Heart left ventricle (tissue), 16 donors: ENCODE results near the gene USP35. TPM values are rescaled to one million over a fixed set of nuclear protein-coding genes. Genes with fewer than 3 reads are reported as not detected.
A peak's percentile ranks its signal among the peaks of the same experiment; 100 is the strongest.

Source experiments
- ATAC-seq, 4 donors: fragments of 200-7000 bp; cut with Tn5 transposase; one replicate each; pipeline ENCODE4 v1.9.1; 2020 to 2022; ENCODE audit warnings: moderate library complexity in 4 of 4, mild to moderate bottlenecking in 3 of 4, moderate number of reproducible peaks in 1 of 4
- DNase-seq, 5 donors: peaks; one replicate each; pipeline ENCODE4 v3.0.0-alpha.2; 2020
- H3K27ac ChIP-seq, 12 donors: fragments of 200-600 bp; sonication (generic) in 4 of 12; one replicate each; pipeline versions ENCODE4 v1.5.0 to v1.8.0; 2016 to 2022; ENCODE audit warnings: mild to moderate bottlenecking in 2 of 12
- H3K27me3 ChIP-seq, 9 donors: fragments of 200-600 bp; sonication (generic) in 2 of 9; one replicate each; pipeline versions ENCODE4 v1.5.1 to v1.8.0; 2016 to 2022; ENCODE audit warnings: mild to moderate bottlenecking in 3 of 9
- H3K36me3 ChIP-seq, 9 donors: fragments of 200-600 bp; sonication (generic) in 2 of 9; one replicate each; pipeline versions ENCODE4 v1.5.0 to v1.8.0; 2018 to 2022; ENCODE audit warnings: mild to moderate bottlenecking in 2 of 9
- H3K4me1 ChIP-seq, 12 donors: fragments of 200-600 bp; sonication (generic) in 4 of 12; one replicate each; pipeline versions ENCODE4 v1.5.0 to v1.8.0; 2016 to 2022; ENCODE audit warnings: mild to moderate bottlenecking in 3 of 12
- H3K4me3 ChIP-seq, 12 donors: fragments of 200-600 bp; sonication (generic) in 4 of 12; one replicate each; pipeline versions ENCODE4 v1.5.0 to v1.8.0; 2017 to 2022; ENCODE audit warnings: mild to moderate bottlenecking in 9 of 12, moderate library complexity in 4 of 12
- H3K9me3 ChIP-seq, 12 donors: fragments of 200-600 bp; sonication (generic) in 4 of 12; one replicate each; pipeline versions ENCODE4 v1.5.0 to v1.8.0; 2016 to 2022; ENCODE audit warnings: mild to moderate bottlenecking in 1 of 12
- POLR2A ChIP-seq, 2 donors: fragments of 450-650 bp; IDR thresholded peaks; one replicate each; pipeline ENCODE4 v1.6.1; 2017; ENCODE audit warnings: antibody characterized with exemption in 2 of 2, mild to moderate bottlenecking in 2 of 2, moderate library complexity in 2 of 2
- WGBS, 4 donors: extraction: QIAGEN DNeasy Blood & Tissue Kit in 2 of 4; methylation state at CpG; one replicate each; pipeline versions ENCODE4 v1.1.5 to v1.1.7; 2013 to 2018; 5-methylcytosine and 5-hydroxymethylcytosine counted together
- intact Hi-C, 10 donors: fragments of 100-400 bp; cut with DNase I; formaldehyde crosslinking; loops; one replicate each; pipeline versions ENCODE4 v1.11.1 to v1.14.2; 2022
- polyA plus RNA-seq, 2 donors: library from polyadenylated mRNA; stranded (reverse); fragments of 200-250 nt; gene quantifications; one replicate each; pipeline ENCODE4 v1.2.3, GENCODE V29; 2013
- total RNA-seq, 9 donors: library from RNA; depleted of rRNA in 2 of 9; stranded (reverse); fragments of >200 nt in 2 of 9; fragmentation: NEBNext Ultra II Directional in 3 of 9; extraction: Animal tissue kit (Norgen Biotek cat#: 25700) in 3 of 9; gene quantifications; one replicate each; pipeline versions ENCODE4 v1.1.0 to v1.2.4, GENCODE V29; 2016 to 2023
- TF ChIP-seq, protein P1 (sequence below), 12 donors: fragments of 200-600 bp; sonication (generic) in 4 of 12; IDR thresholded peaks; one replicate each; pipeline versions ENCODE4 v1.5.0 to v1.8.0; 2018 to 2022; ENCODE audit warnings: antibody characterized with exemption in 12 of 12, mild to moderate bottlenecking in 5 of 12
- donor health status: ischemic (EF 13 %, LVEDD 7.1; RV severe dilation, severe dysfunction).
- donor health status: healthy with polysubstance abuse.
- donor health status: DM: no; HTN: yes; CAD: no.
- donor health status: DM: no; HTN: no; CAD: no.
- donor health status: ischemic (EF 25% LVEDD 6.9; RV normal size, moderate dysfunction).
- donor health status: ischemic (EF 25% LVEDD 5.7; RV mildly dilated, moderate dysfunction).
- donor health status: healthy.
- donor health status: DM: yes; HTN: yes; CAD: no.
- donor health status: ischemic (EF 35%, LVEDD 5.7; RV mildly dilated, moderate dysfunction).
- donor health status: nonischemic (EF 11% LVEDD 7.7; RV severe dilation, severe dysfunction).
- donor health status: DM: yes; HTN: yes; CAD: no.
- donor health status: PGD.
- donor health status: ischemic (EF 29% LVEDD 5.4; RV normal size, mild dysfunction).
- donor health status: nonischemic (EF 23%, LVEDD 6.1; RV moderate dilation, normal function).

The USP35 gene
- total and polyA plus RNA-seq, 11 donors: 4.5 to 8.1 (median 5.3) TPM

DNA sequence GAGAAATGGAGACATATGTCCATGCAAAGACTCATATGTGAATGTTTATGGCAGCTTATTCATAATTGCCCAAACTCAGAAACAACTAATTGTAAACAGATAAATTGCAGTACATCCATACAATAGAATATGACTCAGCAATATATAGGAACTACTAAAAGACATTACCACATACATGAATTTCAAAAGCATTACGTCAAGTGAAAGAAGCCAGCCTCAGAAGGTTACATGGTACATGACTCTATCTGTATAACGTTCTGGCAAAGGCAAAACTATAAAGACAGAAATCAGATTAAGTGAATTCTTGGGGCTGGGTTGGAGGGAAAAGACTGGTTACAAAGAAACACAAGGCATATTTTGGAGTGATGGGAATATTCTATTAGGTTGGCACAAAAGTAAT lies 7.5 kb upstream of the USP35 start:
- Histone ChIP-seq H3K4me1 (peaks cover 0 to 12% (median under 1%) of the 10 kb centered on the region in 12 donors), H3K27ac (no peak overlapping the region), H3K27me3 (no peaks in the 10 kb centered on the region), H3K4me3 (no peak overlapping the region), H3K36me3 (peaks cover 0 to 22% (median 9%) of the 10 kb centered on the region in 9 donors), H3K9me3 (no peaks in the 10 kb centered on the region)
- intact Hi-C loops: loop anchor here in 3 of 10 donors (10.0 kb wide), 2 partner anchors 96 to 106 kb away; partner anchors contain the start of gene NDUFC2 (in 1 of the 3)
- TF ChIP-seq, protein P1, sequence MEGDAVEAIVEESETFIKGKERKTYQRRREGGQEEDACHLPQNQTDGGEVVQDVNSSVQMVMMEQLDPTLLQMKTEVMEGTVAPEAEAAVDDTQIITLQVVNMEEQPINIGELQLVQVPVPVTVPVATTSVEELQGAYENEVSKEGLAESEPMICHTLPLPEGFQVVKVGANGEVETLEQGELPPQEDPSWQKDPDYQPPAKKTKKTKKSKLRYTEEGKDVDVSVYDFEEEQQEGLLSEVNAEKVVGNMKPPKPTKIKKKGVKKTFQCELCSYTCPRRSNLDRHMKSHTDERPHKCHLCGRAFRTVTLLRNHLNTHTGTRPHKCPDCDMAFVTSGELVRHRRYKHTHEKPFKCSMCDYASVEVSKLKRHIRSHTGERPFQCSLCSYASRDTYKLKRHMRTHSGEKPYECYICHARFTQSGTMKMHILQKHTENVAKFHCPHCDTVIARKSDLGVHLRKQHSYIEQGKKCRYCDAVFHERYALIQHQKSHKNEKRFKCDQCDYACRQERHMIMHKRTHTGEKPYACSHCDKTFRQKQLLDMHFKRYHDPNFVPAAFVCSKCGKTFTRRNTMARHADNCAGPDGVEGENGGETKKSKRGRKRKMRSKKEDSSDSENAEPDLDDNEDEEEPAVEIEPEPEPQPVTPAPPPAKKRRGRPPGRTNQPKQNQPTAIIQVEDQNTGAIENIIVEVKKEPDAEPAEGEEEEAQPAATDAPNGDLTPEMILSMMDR (IDR thresholded peaks at IDR 0.05): no peak
- TF ChIP-seq POLR2A (IDR thresholded peaks at IDR 0.05): no peak
- no peak for ATAC-seq
- DNase-seq: no peak
- WGBS, 4 donors: 76 to 81% (median 78%) methylated on average over 2 of the region's 2 CpGs

DNA sequence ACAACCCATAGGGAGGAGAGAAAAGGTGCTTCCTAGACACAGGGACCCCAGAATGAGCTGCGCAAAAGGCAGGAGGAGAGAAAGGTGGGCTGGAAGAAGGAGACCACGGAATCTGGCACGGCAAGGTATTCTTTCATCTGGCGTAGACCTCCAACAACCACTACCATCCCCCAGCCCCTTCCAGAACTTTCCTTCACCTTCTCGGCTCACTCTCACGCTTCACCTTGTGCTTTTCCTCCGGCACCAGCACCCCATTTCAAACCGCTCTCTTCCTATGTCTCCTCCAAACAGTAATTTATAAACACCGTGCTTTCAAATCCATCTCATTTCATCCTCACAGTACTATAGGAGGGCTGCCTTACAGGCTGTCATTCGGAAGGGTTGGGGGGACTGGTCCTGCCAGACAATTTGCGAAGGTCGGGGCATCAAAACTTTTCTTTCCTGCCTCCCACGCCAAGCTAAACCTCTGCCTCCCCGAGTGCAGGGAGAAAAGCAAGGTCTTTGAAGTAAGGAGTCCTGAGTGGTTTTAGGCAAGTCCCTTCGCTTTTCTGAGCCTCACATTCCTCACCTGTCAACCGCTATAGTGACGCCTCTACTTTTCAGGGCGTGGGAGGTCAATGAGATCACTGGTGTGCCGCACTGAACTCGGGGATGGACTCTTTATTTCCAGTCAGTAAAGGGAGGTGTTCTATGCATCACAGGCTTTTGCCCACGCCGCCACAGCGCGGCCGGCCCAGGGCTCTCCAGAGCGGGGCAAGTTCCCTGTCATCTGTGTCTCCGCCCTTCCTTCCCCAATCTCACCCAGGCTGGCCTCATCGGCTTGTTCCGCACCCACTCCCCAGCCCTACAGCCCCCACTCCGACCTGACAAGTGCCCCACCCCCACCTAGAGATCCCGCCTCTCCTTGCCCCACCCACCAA lies 1.1 kb upstream of the USP35 start:
- Histone ChIP-seq H3K27ac (peak overlapping the region in 11 of 12 donors; percentile 82 to 95 (median 89)), H3K4me3 (peak overlapping the region; percentile 71 to 96 (median 88)), H3K9me3 (no peaks in the 10 kb centered on the region), H3K27me3 (no peaks in the 10 kb centered on the region), H3K36me3 (peaks cover 0 to 14% (median 3%) of the 10 kb centered on the region in 9 donors), H3K4me1 (peaks cover 2 to 50% (median 36%) of the 10 kb centered on the region in 12 donors)
- peak in 1 of 4 donors; percentile 28 for ATAC-seq
- DNase-seq: peak in 3 of 5 donors; percentile 3 to 34 (median 14)
- 22 to 23% (median 22%) methylated on average over 30 to 31 of the region's 31 CpGs for WGBS, 4 donors
- TF ChIP-seq, protein P1 (IDR thresholded peaks at IDR 0.05): no peak
- TF ChIP-seq POLR2A (IDR thresholded peaks at IDR 0.05): no peak
- intact Hi-C loops: loop anchor here in 7 of 10 donors (1.0 to 10.0 kb wide), 8 partner anchors 18 to 230 kb away; partner anchors contain the start of genes ALG8 (in 4 of the 7), GAB2 (in 1 of the 7) and NDUFC2 (in 1 of the 7)

DNA sequence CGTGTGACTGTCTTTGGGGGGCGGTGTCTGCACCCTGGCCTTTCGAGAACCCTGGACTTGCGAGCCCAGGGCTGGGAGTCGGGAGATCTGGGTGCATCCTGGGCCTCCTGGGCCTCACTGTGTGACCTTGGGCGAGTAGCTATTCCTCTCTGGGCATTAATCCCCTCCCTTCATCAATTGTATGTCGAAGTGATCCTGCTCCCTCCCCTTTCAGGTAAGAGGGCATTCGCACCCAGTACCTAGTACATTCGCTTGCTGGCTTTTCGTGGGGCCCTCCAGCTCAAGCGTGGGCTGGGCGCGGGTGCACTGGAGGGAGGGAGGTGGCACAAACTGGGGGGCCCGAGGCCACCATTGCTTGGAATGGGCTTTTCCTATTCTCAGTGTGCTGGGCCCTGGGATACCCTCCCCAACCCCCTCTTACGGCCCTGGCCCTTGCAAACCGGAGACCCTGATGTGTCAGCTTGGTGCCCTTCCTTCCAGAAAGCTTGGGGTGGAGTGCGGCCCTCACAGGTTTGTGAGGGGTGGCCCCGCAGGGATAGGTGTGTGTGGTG lies 530 bp downstream of the USP35 start:
- H3K36me3 ChIP-seq: peaks cover 0 to 18% (median 0%) of the 10 kb centered on the region in 9 donors
- intact Hi-C loops: loop anchor here in 7 of 10 donors (2.0 to 10.0 kb wide), 7 partner anchors 47 to 228 kb away; partner anchors contain the start of genes ALG8 (in 4 of the 7), GAB2 (in 1 of the 7) and NDUFC2 (in 1 of the 7)
- peak overlapping the region in 11 of 12 donors; percentile 10 to 95 (median 88) for H3K27ac ChIP-seq
- ATAC-seq: no peak
- H3K9me3 ChIP-seq: no peaks in the 10 kb centered on the region
- TF ChIP-seq, protein P1 (IDR thresholded peaks at IDR 0.05): no peak
- TF ChIP-seq POLR2A (IDR thresholded peaks at IDR 0.05): no peak
- DNase-seq: peak in 1 of 5 donors; percentile 24
- H3K4me3 ChIP-seq: peak overlapping the region; percentile 71 to 96 (median 88)
- WGBS, 4 donors: 24 to 33% (median 26%) methylated on average over 16 to 18 of the region's 18 CpGs
- H3K27me3 ChIP-seq: no peaks in the 10 kb centered on the region
- H3K4me1 ChIP-seq: peaks cover 2 to 54% (median 37%) of the 10 kb centered on the region in 12 donors
